A549 (cell line): ENCODE results near the gene XPNPEP3. TPM values are rescaled to one million over a fixed set of nuclear protein-coding genes. Genes with fewer than 3 reads are reported as not detected.

Experiments used
- BHLHE40 ChIP-seq: IDR thresholded peaks from 2 replicates; pipeline ENCODE4 v1.6.1; 2012; ENCODE audit warnings: low read depth, low read length, inconsistent platforms
- CBX2 ChIP-seq: fragments of 200-600 bp; sonication (generic); IDR thresholded peaks from 2 replicates; pipeline ENCODE4 v1.6.1; 2016; ENCODE audit warnings: low read depth, mild to moderate bottlenecking, borderline replicate concordance
- CEBPB ChIP-seq, 2 experiments: fragments of >200 bp in 1 of 2; sonication (Bioruptor Twin) in 1 of 2; formaldehyde crosslinking in 1 of 2; IDR thresholded peaks; 2 replicates each; pipeline ENCODE4 v1.6.1; 2012 to 2016
- EHF ChIP-seq: fragments of 250-450 bp; sonication (Bioruptor Pico); IDR thresholded peaks from 2 replicates; pipeline ENCODE4 v1.5.0; 2020; ENCODE audit warnings: mild to moderate bottlenecking
- EP300 ChIP-seq, 2 experiments: fragments of >200 bp; sonication (Bioruptor Twin); formaldehyde crosslinking; IDR thresholded peaks; 2 replicates in 1 of 2; 3 replicates in 1 of 2; pipeline ENCODE4 v1.6.1; 2016 to 2017
- FOSB ChIP-seq: fragments of 250-450 bp; sonication (Bioruptor Pico); IDR thresholded peaks from 2 replicates; pipeline ENCODE4 v1.5.0; 2020; ENCODE audit warnings: mild to moderate bottlenecking, moderate library complexity
- FOSL2 ChIP-seq, 2 experiments: fragments of 450-650 bp in 1 of 2; fragments of >200 bp in 1 of 2; sonication (Bioruptor Twin) in 1 of 2; formaldehyde crosslinking; IDR thresholded peaks; 2 replicates each; pipeline versions ENCODE4 v1.5.0 to v1.6.1; 2016 to 2020; ENCODE audit warnings: mild to moderate bottlenecking in 1 of 2, moderate library complexity in 1 of 2
- HDAC2 ChIP-seq: fragments of 200-600 bp; sonication (generic); IDR thresholded peaks from 2 replicates; pipeline ENCODE4 v1.6.1; 2016
- HOXA7 ChIP-seq: fragments of 250-450 bp; sonication (Bioruptor Pico); IDR thresholded peaks from 2 replicates; pipeline ENCODE4 v1.5.0; 2020; ENCODE audit warnings: mild to moderate bottlenecking, moderate library complexity
- HOXB13 ChIP-seq: fragments of 250-450 bp; sonication (Bioruptor Pico); IDR thresholded peaks from 2 replicates; pipeline ENCODE4 v1.5.0; 2020; ENCODE audit warnings: low read depth, mild to moderate bottlenecking, moderate library complexity
- JUNB ChIP-seq: fragments of >200 bp; sonication (Bioruptor Twin); formaldehyde crosslinking; IDR thresholded peaks from 2 replicates; pipeline ENCODE4 v1.6.1; 2016
- KDM1A ChIP-seq: fragments of 200-600 bp; sonication (generic); IDR thresholded peaks from 2 replicates; pipeline ENCODE4 v1.6.1; 2016; ENCODE audit warnings: low read depth, mild to moderate bottlenecking
- KDM5A ChIP-seq: fragments of 200-600 bp; sonication (generic); IDR thresholded peaks from 2 replicates; pipeline ENCODE4 v1.6.1; 2016; ENCODE audit warnings: antibody characterized with exemption, mild to moderate bottlenecking
- MAFK ChIP-seq: fragments of 450-650 bp; IDR thresholded peaks from 2 replicates; pipeline ENCODE4 v1.6.1; 2014; ENCODE audit not compliant: partially characterized antibody
- MYC ChIP-seq: IDR thresholded peaks from 2 replicates; pipeline ENCODE4 v1.6.1; 2012; ENCODE audit warnings: mild to moderate bottlenecking, inconsistent platforms, low read length, improper control_type of control experiment, borderline replicate concordance
- PHF8 ChIP-seq: fragments of 200-600 bp; sonication (generic); IDR thresholded peaks from 2 replicates; pipeline ENCODE4 v1.6.1; 2016; ENCODE audit warnings: low read depth, mild to moderate bottlenecking, antibody characterized with exemption, moderate library complexity, borderline replicate concordance
- POLR2A ChIP-seq: IDR thresholded peaks from 2 replicates; pipeline ENCODE4 v1.6.1; 2012; ENCODE audit warnings: mild to moderate bottlenecking, low read length
- RNF2 ChIP-seq: fragments of 200-600 bp; sonication (generic); IDR thresholded peaks from 2 replicates; pipeline ENCODE4 v1.6.1; 2016; ENCODE audit warnings: low read depth, mild to moderate bottlenecking, antibody characterized with exemption, moderate library complexity, borderline replicate concordance
- SREBF2 ChIP-seq: fragments of 450-650 bp; IDR thresholded peaks from 2 replicates; pipeline ENCODE4 v1.6.1; 2014; ENCODE audit warnings: mild to moderate bottlenecking, moderate library complexity
- TP53 ChIP-seq: fragments of 250-450 bp; sonication (Bioruptor Pico); IDR thresholded peaks from 2 replicates; pipeline ENCODE4 v1.5.0; 2021; ENCODE audit warnings: mild to moderate bottlenecking, moderate library complexity
- polyA plus RNA-seq, 4 experiments: library from polyadenylated mRNA; depleted of rRNA in 3 of 4; stranded (reverse); fragments of >200 nt; fragmentation: RNase III in 1 of 4; extraction: RNeasy Plus Mini Kit Qiagen cat#74134 plus additional on column Dnase treatment in 1 of 4; gene quantifications; 2 replicates in 3 of 4; 3 replicates in 1 of 4; pipeline ENCODE4 v1.2.3, GENCODE V29; 2011 to 2017
- TF ChIP-seq, protein P1 (sequence below): fragments of 250-450 bp; sonication (Bioruptor Pico); IDR thresholded peaks from 2 replicates; pipeline ENCODE4 v1.5.0; 2021; ENCODE audit warnings: mild to moderate bottlenecking, moderate library complexity, borderline replicate concordance
- TF ChIP-seq, protein P2 (sequence below): fragments of >200 bp; sonication (Bioruptor Twin); formaldehyde crosslinking; IDR thresholded peaks from 2 replicates; pipeline ENCODE4 v1.6.1; 2016
- TF ChIP-seq, protein P3 (sequence below): fragments of 200-600 bp; sonication (generic); IDR thresholded peaks from 2 replicates; pipeline ENCODE4 v1.6.1; 2016; ENCODE audit warnings: antibody characterized with exemption, mild to moderate bottlenecking, moderate library complexity
- TF ChIP-seq, protein P4 (sequence below): IDR thresholded peaks from 2 replicates; pipeline ENCODE4 v1.6.1; 2012; ENCODE audit warnings: low read depth, borderline replicate concordance

XPNPEP3 gene
- polyA plus RNA-seq, 2 of the 4 experiments (the other 2 are of a cell fraction) = 12.7 to 23.3 TPM

DNA sequence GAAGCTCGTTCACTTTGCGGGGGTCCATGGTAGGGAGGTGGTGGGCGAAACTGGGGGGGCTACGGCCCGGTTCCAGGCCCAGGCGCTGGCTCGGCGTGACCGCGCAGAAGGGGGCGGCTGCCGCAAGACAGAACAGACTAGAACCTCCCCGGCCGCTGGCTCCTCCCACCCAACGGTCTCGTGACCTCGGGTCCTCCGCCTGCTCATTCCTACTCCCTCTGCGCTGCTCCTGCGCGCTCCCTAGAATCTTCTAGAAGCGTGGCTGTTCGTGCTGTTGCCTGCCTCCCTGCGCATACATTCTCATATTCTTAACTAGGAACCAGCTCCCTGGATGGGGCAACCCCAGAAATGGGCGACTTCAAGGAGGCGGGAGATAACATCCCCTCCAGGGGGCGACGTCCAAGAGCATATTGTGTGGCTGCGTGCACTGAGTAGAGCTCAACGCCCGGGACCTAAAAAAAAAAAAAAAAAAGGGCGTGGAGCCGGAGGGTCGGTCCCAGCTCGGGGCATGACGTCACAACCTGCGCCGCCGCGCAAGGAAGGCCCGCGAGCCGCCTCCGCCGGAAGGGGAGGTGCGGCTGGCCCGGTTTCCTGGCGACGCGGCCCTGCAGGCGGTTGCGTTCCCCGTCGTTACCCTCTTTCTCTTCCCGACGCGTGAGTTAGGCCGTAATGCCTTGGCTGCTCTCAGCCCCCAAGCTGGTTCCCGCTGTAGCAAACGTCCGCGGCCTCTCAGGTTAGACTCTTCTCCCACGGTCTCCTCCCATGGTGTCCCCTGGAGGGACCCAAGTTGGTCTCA lies at the start of gene XPNPEP3, which contains the start of gene ST13 (continued):
- TF ChIP-seq KDM5A (peak; percentile 68; the same call in 1 of the 2 replicates), HOXA7 (CRISPR knock-in tag) (no peak), MYC (no peak; the same call in 1 of the 2 replicates), TP53 (no peak), FOSB (no peak), EHF (CRISPR knock-in tag) (no peak), FOSL2 (IDR thresholded peaks at IDR 0.05) (no peak), FOSL2 (CRISPR knock-in tag; IDR thresholded peaks at IDR 0.05) (no peak), BHLHE40 (peak; percentile 36; the same call in 1 of the 2 replicates), CBX2 (no peak), PHF8 (peak; percentile 62), KDM1A (no peak), RNF2 (no peak), MAFK (no peak), JUNB (no peak), SREBF2 (no peak), HOXB13 (no peak), HDAC2 (no peak), CEBPB (IDR thresholded peaks at IDR 0.05) (no peak), EP300 (IDR thresholded peaks at IDR 0.05) (no peak), POLR2A (peak; percentile 52)
- TF ChIP-seq, protein P1, sequence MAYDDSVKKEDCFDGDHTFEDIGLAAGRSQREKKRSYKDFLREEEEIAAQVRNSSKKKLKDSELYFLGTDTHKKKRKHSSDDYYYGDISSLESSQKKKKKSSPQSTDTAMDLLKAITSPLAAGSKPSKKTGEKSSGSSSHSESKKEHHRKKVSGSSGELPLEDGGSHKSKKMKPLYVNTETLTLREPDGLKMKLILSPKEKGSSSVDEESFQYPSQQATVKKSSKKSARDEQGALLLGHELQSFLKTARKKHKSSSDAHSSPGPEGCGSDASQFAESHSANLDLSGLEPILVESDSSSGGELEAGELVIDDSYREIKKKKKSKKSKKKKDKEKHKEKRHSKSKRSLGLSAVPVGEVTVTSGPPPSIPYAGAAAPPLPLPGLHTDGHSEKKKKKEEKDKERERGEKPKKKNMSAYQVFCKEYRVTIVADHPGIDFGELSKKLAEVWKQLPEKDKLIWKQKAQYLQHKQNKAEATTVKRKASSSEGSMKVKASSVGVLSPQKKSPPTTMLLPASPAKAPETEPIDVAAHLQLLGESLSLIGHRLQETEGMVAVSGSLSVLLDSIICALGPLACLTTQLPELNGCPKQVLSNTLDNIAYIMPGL (CRISPR knock-in tag) = no peak
- TF ChIP-seq, protein P2, sequence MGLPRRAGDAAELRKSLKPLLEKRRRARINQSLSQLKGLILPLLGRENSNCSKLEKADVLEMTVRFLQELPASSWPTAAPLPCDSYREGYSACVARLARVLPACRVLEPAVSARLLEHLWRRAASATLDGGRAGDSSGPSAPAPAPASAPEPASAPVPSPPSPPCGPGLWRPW = no peak
- TF ChIP-seq, protein P3, sequence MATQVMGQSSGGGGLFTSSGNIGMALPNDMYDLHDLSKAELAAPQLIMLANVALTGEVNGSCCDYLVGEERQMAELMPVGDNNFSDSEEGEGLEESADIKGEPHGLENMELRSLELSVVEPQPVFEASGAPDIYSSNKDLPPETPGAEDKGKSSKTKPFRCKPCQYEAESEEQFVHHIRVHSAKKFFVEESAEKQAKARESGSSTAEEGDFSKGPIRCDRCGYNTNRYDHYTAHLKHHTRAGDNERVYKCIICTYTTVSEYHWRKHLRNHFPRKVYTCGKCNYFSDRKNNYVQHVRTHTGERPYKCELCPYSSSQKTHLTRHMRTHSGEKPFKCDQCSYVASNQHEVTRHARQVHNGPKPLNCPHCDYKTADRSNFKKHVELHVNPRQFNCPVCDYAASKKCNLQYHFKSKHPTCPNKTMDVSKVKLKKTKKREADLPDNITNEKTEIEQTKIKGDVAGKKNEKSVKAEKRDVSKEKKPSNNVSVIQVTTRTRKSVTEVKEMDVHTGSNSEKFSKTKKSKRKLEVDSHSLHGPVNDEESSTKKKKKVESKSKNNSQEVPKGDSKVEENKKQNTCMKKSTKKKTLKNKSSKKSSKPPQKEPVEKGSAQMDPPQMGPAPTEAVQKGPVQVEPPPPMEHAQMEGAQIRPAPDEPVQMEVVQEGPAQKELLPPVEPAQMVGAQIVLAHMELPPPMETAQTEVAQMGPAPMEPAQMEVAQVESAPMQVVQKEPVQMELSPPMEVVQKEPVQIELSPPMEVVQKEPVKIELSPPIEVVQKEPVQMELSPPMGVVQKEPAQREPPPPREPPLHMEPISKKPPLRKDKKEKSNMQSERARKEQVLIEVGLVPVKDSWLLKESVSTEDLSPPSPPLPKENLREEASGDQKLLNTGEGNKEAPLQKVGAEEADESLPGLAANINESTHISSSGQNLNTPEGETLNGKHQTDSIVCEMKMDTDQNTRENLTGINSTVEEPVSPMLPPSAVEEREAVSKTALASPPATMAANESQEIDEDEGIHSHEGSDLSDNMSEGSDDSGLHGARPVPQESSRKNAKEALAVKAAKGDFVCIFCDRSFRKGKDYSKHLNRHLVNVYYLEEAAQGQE = no peak
- TF ChIP-seq, protein P4, sequence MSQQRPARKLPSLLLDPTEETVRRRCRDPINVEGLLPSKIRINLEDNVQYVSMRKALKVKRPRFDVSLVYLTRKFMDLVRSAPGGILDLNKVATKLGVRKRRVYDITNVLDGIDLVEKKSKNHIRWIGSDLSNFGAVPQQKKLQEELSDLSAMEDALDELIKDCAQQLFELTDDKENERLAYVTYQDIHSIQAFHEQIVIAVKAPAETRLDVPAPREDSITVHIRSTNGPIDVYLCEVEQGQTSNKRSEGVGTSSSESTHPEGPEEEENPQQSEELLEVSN = no peak; the same call in 1 of the 2 replicates
